ENCODE data around the gene PLB1.

Gene PLB1

GRCh38 chr2:28457237-28457636 lies 38.6 kb upstream of the PLB1 start:
- no peak for TF ChIP-seq CTCF (conservative IDR thresholded peaks at IDR 0.05; ENCODE audit: low read depth, low read length)
- DNase-seq (ENCODE audit: low read depth): no peak
- no peak overlapping the region for H3K4me3 ChIP-seq (ENCODE audit: low read length)

- no peak for TF ChIP-seq CTCF (conservative IDR thresholded peaks at IDR 0.05; ENCODE audit: low read depth, low read length)
- DNase-seq (ENCODE audit: low read depth): no peak
- H3K4me3 ChIP-seq (ENCODE audit: low read length): no peak overlapping the region
Measured at GRCh38 chr2:28461056-28461455, 34.8 kb upstream of the PLB1 start.

GRCh38 chr2:28462122-28462521 lies 33.7 kb upstream of the PLB1 start:
- TF ChIP-seq CTCF (conservative IDR thresholded peaks at IDR 0.05; ENCODE audit: low read depth, low read length): no peak
- DNase-seq (ENCODE audit: low read depth): no peak
- no peak overlapping the region for H3K4me3 ChIP-seq (ENCODE audit: low read length)

GRCh38 chr2:28463211-28463816 lies 32.5 kb upstream of the PLB1 start:
- no peak overlapping the region for H3K4me3 ChIP-seq (ENCODE audit: low read length)
- no peak for DNase-seq (ENCODE audit: low read depth)
- TF ChIP-seq CTCF (conservative IDR thresholded peaks at IDR 0.05; ENCODE audit: low read depth, low read length): no peak

- H3K4me3 ChIP-seq (ENCODE audit: low read length): no peak overlapping the region
- no peak for TF ChIP-seq CTCF (conservative IDR thresholded peaks at IDR 0.05; ENCODE audit: low read depth, low read length)
- no peak for DNase-seq (ENCODE audit: low read depth)
Measured at GRCh38 chr2:28463893-28464292, 32.0 kb upstream of the PLB1 start.

- TF ChIP-seq CTCF (conservative IDR thresholded peaks at IDR 0.05; ENCODE audit: low read depth, low read length): no peak
- H3K4me3 ChIP-seq (ENCODE audit: low read length): no peak overlapping the region
- no peak for DNase-seq (ENCODE audit: low read depth)
Measured at GRCh38 chr2:28465148-28465885, 30.5 kb upstream of the PLB1 start.

GRCh38 chr2:28469304-28469703 lies 26.6 kb upstream of the PLB1 start:
- no peak for DNase-seq (ENCODE audit: low read depth)
- H3K4me3 ChIP-seq (ENCODE audit: low read length): no peak overlapping the region
- no peak for TF ChIP-seq CTCF (conservative IDR thresholded peaks at IDR 0.05; ENCODE audit: low read depth, low read length)

Data from retinal pigment epithelial cell (primary cell).